D721Med (cell line): ENCODE data around the gene DEDD.
A peak's percentile ranks its signal among the peaks of the same experiment; 100 is the strongest.
"Not testable (repeated sequence)": the region's sequence is repeated elsewhere in the genome, so short reads cannot be mapped to it uniquely, and the experiment has no call there.

Source experiments
- DNase-seq: peaks from one replicate; pipeline ENCODE4 v3.0.0; 2011; ENCODE audit warnings: low spot score; ENCODE audit not compliant: insufficient read length
- FAIRE-seq: peaks from 2 replicates; lab custom pipeline; 2011; peaks lifted over from hg19 to GRCh38; lab: Jason Lieb, UNC
- TF ChIP-seq, protein P1 (sequence below): IDR thresholded peaks from 2 replicates; pipeline ENCODE4 v1.5.1; 2012; ENCODE audit warnings: mild to moderate bottlenecking, control low read depth; ENCODE audit not compliant: insufficient read depth; ENCODE audit errors: missing control alignments

DEDD gene

GRCh38 chr1:161127649-161128048 is 4.8 kb downstream of the DEDD start:
- no peak for DNase-seq
- TF ChIP-seq, protein P1, sequence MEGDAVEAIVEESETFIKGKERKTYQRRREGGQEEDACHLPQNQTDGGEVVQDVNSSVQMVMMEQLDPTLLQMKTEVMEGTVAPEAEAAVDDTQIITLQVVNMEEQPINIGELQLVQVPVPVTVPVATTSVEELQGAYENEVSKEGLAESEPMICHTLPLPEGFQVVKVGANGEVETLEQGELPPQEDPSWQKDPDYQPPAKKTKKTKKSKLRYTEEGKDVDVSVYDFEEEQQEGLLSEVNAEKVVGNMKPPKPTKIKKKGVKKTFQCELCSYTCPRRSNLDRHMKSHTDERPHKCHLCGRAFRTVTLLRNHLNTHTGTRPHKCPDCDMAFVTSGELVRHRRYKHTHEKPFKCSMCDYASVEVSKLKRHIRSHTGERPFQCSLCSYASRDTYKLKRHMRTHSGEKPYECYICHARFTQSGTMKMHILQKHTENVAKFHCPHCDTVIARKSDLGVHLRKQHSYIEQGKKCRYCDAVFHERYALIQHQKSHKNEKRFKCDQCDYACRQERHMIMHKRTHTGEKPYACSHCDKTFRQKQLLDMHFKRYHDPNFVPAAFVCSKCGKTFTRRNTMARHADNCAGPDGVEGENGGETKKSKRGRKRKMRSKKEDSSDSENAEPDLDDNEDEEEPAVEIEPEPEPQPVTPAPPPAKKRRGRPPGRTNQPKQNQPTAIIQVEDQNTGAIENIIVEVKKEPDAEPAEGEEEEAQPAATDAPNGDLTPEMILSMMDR = no peak
- FAIRE-seq = no peak

GRCh38 chr1:161122967-161123366 is 9.5 kb downstream of the DEDD start:
- DNase-seq = no peak
- TF ChIP-seq, protein P1 = no peak
- no peak for FAIRE-seq

DNA sequence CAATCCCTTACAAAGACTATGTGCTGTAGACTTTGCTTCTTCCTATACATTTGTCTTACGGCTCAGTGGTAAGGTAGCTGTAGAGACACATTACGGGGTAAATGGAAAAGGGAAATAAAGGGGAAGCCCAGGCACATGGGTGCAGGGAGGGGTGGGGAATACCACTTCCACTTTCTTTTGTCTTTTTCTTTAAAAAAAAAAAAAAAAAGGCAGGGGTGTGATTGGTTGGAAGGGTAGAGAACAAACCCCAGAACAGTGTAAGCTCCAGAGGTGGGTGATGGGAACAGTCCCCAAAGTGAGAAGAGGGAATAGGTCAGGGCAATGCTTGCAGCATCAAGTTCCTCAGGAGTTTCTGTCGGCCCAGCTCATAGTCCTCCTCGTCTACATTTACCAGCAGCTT is 10.6 kb downstream of the DEDD start:
- TF ChIP-seq, protein P1 = no peak
- FAIRE-seq = no peak
- no peak for DNase-seq

DNA sequence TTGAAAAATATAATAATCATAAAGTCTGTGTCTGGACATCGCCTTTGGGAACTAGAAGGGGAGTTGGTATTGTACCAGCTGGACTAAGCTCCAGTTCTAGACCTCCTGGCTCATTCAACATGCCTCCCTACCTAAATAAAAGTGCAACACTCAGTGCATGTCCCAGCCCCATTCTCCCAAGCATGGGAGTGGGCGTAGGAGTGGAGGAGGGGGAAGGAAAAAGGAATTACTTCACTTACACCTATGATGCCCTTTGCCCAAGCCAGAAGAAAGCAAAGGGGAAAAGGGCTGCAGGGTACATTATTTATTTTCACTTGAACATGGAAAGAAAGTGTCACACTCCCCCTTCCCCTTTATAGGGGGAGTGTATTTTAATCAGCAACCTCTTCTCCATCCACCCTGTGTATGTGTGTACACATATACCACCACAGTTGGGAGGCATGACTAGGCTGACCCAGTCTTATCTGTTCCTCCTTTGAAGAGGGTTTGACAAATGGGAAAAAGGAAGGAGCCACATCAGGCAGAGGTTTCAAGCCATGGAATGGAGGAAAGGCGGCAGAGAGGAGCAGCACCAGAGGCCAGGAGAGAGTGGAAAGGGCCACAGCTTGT is 11.3 kb downstream of the DEDD start:
- no peak for FAIRE-seq
- DNase-seq = no peak
- TF ChIP-seq, protein P1 = no peak

- TF ChIP-seq, protein P1 = peak; percentile 21
- no peak for DNase-seq
- FAIRE-seq = no peak
Measured at GRCh38 chr1:161119092-161119903, 13.2 kb downstream of the DEDD start.

- DNase-seq = peak; percentile 92
- FAIRE-seq = no peak
- TF ChIP-seq, protein P1 = no peak
Measured at GRCh38 chr1:161117759-161118581, 14.5 kb downstream of the DEDD start, which contains the start of the genes NIT1 and PFDN2. NIT1 (plus strand) TSS chr1:161118105; CDS start chr1:161118177, 72 bp downstream. PFDN2 (minus strand) TSS chr1:161118037; CDS start chr1:161118026, 11 bp downstream.

GRCh38 chr1:161115961-161116360 is 16.5 kb downstream of the DEDD start:
- not testable (repeated sequence) for DNase-seq, FAIRE-seq
